Karpas-422 (cell line): ENCODE data around the gene RAB3C. TPM values are rescaled to one million over a fixed set of nuclear protein-coding genes. Genes with fewer than 3 reads are reported as not detected.
"Not testable (repeated sequence)": the region's sequence is repeated elsewhere in the genome, so short reads cannot be mapped to it uniquely, and the experiment has no call there.

ENCODE experiments used
- DNase-seq: peaks from one replicate; pipeline ENCODE4 v3.0.0-alpha.2; 2015
- H2AFZ ChIP-seq: fragments of 200-600 bp; sonication (generic); 2 replicates; pipeline ENCODE4 v1.6.1; 2014; ENCODE audit warnings: antibody characterized with exemption, low read length, mixed read lengths
- H3K27ac ChIP-seq: fragments of 200-600 bp; sonication (generic); 2 replicates; pipeline ENCODE4 v1.5.1; 2014; ENCODE audit warnings: mild to moderate bottlenecking, low read length, moderate library complexity
- H3K27me3 ChIP-seq: fragments of 200-600 bp; sonication (generic); 2 replicates; pipeline ENCODE4 v1.6.1; 2014; ENCODE audit warnings: low read length, mixed read lengths
- H3K36me3 ChIP-seq: fragments of 200-600 bp; sonication (generic); 2 replicates; pipeline ENCODE4 v1.6.1; 2014; ENCODE audit warnings: low read length, mixed read lengths; ENCODE audit not compliant: insufficient read depth
- H3K4me1 ChIP-seq: fragments of 200-600 bp; sonication (generic); 2 replicates; pipeline ENCODE4 v1.6.1; 2014; ENCODE audit warnings: mild to moderate bottlenecking, low read length, mixed read lengths
- H3K4me2 ChIP-seq: fragments of 200-600 bp; sonication (generic); 2 replicates; pipeline ENCODE4 v1.6.1; 2014; ENCODE audit warnings: low read length, low read depth, mild to moderate bottlenecking; ENCODE audit not compliant: poor library complexity, severe bottlenecking
- H3K4me3 ChIP-seq: fragments of 200-600 bp; sonication (generic); 2 replicates; pipeline ENCODE4 v1.5.1; 2014; ENCODE audit warnings: mild to moderate bottlenecking, antibody characterized with exemption, low read length, mixed read lengths
- H3K79me2 ChIP-seq: fragments of 200-600 bp; sonication (generic); 2 replicates; pipeline ENCODE4 v1.6.1; 2014; ENCODE audit warnings: mild to moderate bottlenecking, low read length, mixed read lengths
- H3K9ac ChIP-seq: fragments of 200-600 bp; sonication (generic); 2 replicates; pipeline ENCODE4 v1.6.0; 2014; ENCODE audit warnings: low read length
- H3K9me2 ChIP-seq: fragments of 200-600 bp; sonication (generic), shearing (Covaris generic); replicated peaks from 2 replicates; pipeline ENCODE4 v1.6.0; 2014; ENCODE audit warnings: mild to moderate bottlenecking, low read length, moderate library complexity; ENCODE audit not compliant: insufficient read depth
- H3K9me3 ChIP-seq: fragments of 300-700, 200-600 bp; sonication (generic); 2 replicates; pipeline ENCODE4 v1.6.1; 2014; ENCODE audit warnings: low read length, mixed read lengths
- H4K20me1 ChIP-seq: fragments of 200-600 bp; sonication (generic); 2 replicates; pipeline ENCODE4 v1.6.1; 2014; ENCODE audit warnings: mild to moderate bottlenecking, antibody characterized with exemption, low read length, low read depth; ENCODE audit not compliant: insufficient read depth
- total RNA-seq: library from RNA; depleted of rRNA; stranded (reverse); fragments of >200 nt; shearing (Covaris generic); gene quantifications from 2 replicates; pipeline ENCODE4 v1.2.3, GENCODE V29; 2014; ENCODE audit warnings: low replicate concordance

Gene RAB3C
- total RNA-seq, 1 experiment from 2014 or later = not detected

DNA sequence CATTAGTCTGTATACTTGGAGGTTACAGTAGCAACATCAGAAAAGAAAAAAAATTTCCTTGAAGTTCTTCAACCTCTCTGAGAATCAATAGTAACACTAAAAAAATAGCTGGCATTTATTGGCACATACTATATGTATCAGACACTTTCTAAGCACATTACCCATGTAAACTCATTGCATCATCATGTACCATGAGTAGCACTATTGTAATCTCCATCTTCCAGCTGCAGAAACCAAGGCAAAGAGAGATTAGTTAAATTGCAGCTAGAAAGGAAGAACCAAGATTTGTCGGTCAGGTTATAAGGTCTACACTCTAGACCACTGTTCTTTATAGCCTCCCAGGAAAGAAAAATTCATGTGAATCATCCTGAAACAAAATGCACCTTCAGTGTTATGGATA, 31.4 kb upstream of the RAB3C start:
- no peak for DNase-seq
- Histone ChIP-seq H3K27ac (no peak overlapping the region), H2AFZ (no peak overlapping the region), H3K79me2 (no peaks in the 10 kb centered on the region), H3K4me2 (no peak overlapping the region), H3K9me3 (no peaks in the 10 kb centered on the region), H3K4me3 (no peak overlapping the region), H3K36me3 (no peaks in the 10 kb centered on the region), H3K4me1 (peaks cover 2% of the 10 kb centered on the region), H4K20me1 (no peaks in the 10 kb centered on the region), H3K27me3 (no peaks in the 10 kb centered on the region), H3K9ac (no peak overlapping the region), H3K9me2 (no peaks in the 10 kb centered on the region)

DNA sequence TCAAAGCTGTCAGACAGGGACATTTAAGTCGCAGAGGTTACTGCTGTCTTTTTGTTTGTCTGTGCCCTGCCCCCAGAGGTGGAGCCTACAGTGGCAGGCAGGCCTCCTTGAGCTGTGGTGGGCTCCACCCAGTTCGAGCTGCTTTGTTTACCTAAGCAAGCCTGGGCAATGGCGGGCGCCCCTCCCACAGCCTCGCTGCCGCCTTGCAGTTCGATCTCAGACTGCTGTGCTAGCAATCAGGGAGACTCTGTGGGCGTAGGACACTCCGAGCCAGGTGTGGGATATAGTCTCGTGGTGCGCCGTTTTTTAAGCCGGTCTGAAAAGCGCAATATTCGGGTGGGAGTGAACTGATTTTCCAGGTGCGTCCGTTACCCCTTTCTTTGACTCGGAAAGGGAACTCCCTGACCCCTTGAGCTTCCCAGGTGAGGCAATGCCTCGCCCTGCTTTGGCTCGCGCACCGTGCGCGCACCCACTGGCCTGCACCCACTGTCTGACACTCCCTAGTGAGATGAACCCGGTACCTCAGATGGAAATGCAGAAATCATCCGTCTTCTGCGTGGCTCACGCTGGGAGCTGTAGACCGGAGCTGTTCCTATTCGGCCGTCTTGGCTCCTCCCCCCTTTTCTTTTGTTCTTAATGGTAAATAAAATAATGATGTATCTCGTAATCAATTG, 25.1 kb upstream of the RAB3C start:
- not testable (repeated sequence) for H3K9me2 ChIP-seq, H4K20me1 ChIP-seq, H3K36me3 ChIP-seq, H3K27me3 ChIP-seq, H3K27ac ChIP-seq, H3K4me1 ChIP-seq, H3K9ac ChIP-seq, H3K9me3 ChIP-seq, H3K4me3 ChIP-seq, DNase-seq, H3K79me2 ChIP-seq, H3K4me2 ChIP-seq, H2AFZ ChIP-seq

- H3K36me3 ChIP-seq, H3K9ac ChIP-seq, H3K4me2 ChIP-seq, H3K27me3 ChIP-seq, H3K4me1 ChIP-seq, H3K9me3 ChIP-seq, DNase-seq, H3K9me2 ChIP-seq, H3K4me3 ChIP-seq, H3K27ac ChIP-seq, H2AFZ ChIP-seq, H4K20me1 ChIP-seq, H3K79me2 ChIP-seq: not testable (repeated sequence)
These were observed 19.7 kb upstream of the RAB3C start for GRCh38 chr5:58563016-58563700.

- H3K9me2 ChIP-seq, H3K4me2 ChIP-seq, H3K9me3 ChIP-seq, H3K27ac ChIP-seq, H3K27me3 ChIP-seq, H2AFZ ChIP-seq, DNase-seq, H3K4me3 ChIP-seq, H4K20me1 ChIP-seq, H3K36me3 ChIP-seq, H3K9ac ChIP-seq, H3K79me2 ChIP-seq, H3K4me1 ChIP-seq: not testable (repeated sequence)
These were observed 18.6 kb upstream of the RAB3C start for GRCh38 chr5:58564043-58564832.

DNA sequence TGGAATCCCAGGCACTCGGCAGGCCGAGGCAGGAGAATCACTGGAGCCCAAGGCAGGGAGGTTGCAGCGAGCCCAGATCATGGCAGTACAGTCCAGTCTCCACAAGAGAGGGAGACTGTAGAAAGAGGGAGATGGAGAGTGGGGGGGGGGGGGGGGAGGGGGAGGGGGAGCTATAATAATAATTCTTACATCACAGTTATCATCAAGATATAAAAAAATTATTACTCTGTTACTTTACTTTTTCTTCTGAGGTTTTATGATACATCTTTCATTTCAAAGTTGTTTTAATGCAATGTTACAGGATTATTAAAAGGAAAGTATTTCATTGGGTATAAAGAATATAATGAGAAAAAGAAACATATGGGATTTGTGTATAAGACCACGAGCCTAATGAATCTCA, 17.8 kb upstream of the RAB3C start:
- Histone ChIP-seq H4K20me1 (no peaks in the 10 kb centered on the region), H3K4me1 (no peaks in the 10 kb centered on the region)

DNA sequence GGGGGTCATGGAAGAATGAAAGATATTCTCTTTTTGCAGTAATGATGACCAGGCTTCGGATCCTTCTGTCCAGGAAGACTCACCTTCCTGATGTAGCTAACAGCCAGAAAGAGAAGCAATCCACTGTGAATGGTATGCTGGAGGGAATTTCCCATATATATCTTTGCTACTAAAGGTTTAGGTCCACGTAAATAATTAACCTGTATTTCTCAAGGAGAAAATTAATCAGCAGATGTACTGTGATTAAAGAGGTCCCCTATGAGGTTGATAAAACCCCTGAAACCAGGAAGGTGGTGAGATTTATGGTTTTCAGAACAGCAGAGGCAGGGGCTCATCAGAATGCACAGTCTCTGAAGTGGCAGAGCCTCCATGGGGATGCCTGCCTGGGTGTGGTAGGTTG, 11.4 kb upstream of the RAB3C start:
- no peaks in the 10 kb centered on the region for H3K9me3 ChIP-seq
- no peak overlapping the region for H3K4me2 ChIP-seq
- no peak overlapping the region for H2AFZ ChIP-seq
- H3K4me3 ChIP-seq = no peak overlapping the region
- H3K27me3 ChIP-seq = no peaks in the 10 kb centered on the region
- DNase-seq = no peak
- no peaks in the 10 kb centered on the region for H3K9me2 ChIP-seq
- no peaks in the 10 kb centered on the region for H3K79me2 ChIP-seq
- H4K20me1 ChIP-seq = no peaks in the 10 kb centered on the region
- no peak overlapping the region for H3K9ac ChIP-seq
- no peaks in the 10 kb centered on the region for H3K36me3 ChIP-seq
- no peak overlapping the region for H3K27ac ChIP-seq
- H3K4me1 ChIP-seq = no peaks in the 10 kb centered on the region

More for the DNA sequence above, 17.8 kb upstream of the RAB3C start:
- no peak overlapping the region for H3K27ac ChIP-seq
- H3K4me3 ChIP-seq = no peak overlapping the region
- H3K27me3 ChIP-seq = no peaks in the 10 kb centered on the region
- H3K4me2 ChIP-seq = no peak overlapping the region
- no peak overlapping the region for H2AFZ ChIP-seq
- no peak for DNase-seq
- no peaks in the 10 kb centered on the region for H3K36me3 ChIP-seq
- H3K9me2 ChIP-seq = no peaks in the 10 kb centered on the region
- H3K9ac ChIP-seq = no peak overlapping the region
- H3K9me3 ChIP-seq = no peaks in the 10 kb centered on the region
- H3K79me2 ChIP-seq = no peaks in the 10 kb centered on the region

GRCh38 chr5:58572973-58573372, 9.9 kb upstream of the RAB3C start:
- DNase-seq, H3K79me2 ChIP-seq, H3K36me3 ChIP-seq, H3K27ac ChIP-seq, H3K4me2 ChIP-seq, H3K9ac ChIP-seq, H4K20me1 ChIP-seq, H3K4me3 ChIP-seq, H3K9me2 ChIP-seq, H3K9me3 ChIP-seq, H3K27me3 ChIP-seq, H2AFZ ChIP-seq, H3K4me1 ChIP-seq: not testable (repeated sequence)

GRCh38 chr5:58579781-58580180, 3.1 kb upstream of the RAB3C start:
- Histone ChIP-seq H3K27ac (no peak overlapping the region), H4K20me1 (no peaks in the 10 kb centered on the region), H3K9me2 (no peaks in the 10 kb centered on the region), H3K4me1 (peaks cover 7% of the 10 kb centered on the region), H3K4me2 (no peak overlapping the region), H3K9me3 (no peaks in the 10 kb centered on the region), H3K4me3 (no peak overlapping the region), H3K9ac (no peak overlapping the region), H3K79me2 (no peaks in the 10 kb centered on the region), H3K36me3 (no peaks in the 10 kb centered on the region), H3K27me3 (no peaks in the 10 kb centered on the region), H2AFZ (no peak overlapping the region)
- DNase-seq = no peak
